Measurements from ENCODE around the gene STUM.
"Not testable (repeated sequence)": the region's sequence is repeated elsewhere in the genome, so short reads cannot be mapped to it uniquely, and the experiment has no call there.

STUM gene

DNA sequence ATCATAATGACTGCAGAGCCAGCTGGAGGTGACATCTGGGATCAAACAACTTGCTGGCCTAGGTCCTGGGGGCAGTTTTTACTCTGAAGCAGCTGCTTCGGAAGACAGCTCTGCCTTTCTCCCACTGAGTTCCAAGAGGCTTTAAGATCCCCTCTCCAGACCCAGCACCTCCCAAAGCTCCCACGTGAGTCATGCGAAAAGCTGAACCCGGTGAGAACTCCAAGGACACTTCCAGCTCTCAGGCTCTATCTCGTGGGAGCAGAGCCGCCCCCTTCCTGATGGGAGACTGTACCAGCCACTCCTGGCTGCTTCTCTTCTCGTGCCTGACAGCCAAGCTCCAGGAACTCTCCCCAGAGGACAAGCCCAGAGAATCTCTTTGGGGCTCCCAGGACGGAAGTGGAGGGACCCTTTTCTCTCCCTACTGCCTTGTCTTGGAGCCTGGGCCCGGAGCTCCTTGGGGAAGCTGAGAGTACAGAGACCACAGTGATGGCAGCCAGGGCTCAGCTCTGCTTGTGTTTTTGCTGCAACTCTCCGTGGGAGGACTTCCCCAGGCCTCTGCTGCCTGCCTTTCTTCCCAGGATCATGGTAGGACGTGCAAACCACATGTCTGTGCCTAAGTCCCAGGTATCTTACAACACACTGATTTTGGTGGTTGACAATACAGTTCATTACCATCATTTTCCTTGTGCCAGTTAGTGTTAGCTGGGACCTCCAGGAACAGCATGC is 40.6 kb downstream of the STUM start:
- no peak for DNase-seq
- TF ChIP-seq POLR2A (IDR thresholded peaks at IDR 0.05; ENCODE audit: low read length): no peak
- TF ChIP-seq GATA1 (IDR thresholded peaks at IDR 0.05; ENCODE audit: low read depth, low read length): no peak

DNA sequence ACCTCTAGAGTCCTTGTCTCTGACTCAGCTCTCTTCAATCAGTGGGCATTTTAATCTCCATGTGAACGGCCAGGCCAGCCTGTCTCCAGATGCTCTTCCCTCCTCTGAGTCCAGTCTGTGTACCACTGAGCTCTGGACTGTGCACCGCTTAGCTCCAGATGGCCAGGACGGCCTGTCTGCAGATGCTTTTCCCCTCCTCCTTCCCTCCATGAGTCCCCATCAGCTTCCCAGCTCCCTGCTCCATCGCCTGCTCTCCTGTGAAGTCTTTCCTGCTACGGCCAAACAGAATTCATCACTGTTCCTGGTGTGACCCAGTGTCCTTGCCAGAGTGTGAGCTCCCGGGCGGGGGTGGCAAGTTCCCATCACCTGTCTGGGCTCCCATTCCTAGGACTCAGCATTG is 42.0 kb downstream of the STUM start:
- TF ChIP-seq GATA1 (IDR thresholded peaks at IDR 0.05; ENCODE audit: low read depth, low read length) (no peak), POLR2A (IDR thresholded peaks at IDR 0.05; ENCODE audit: low read length) (no peak)
- no peak for DNase-seq

- TF ChIP-seq GATA1 (IDR thresholded peaks at IDR 0.05; ENCODE audit: low read depth, low read length) (no peak), POLR2A (IDR thresholded peaks at IDR 0.05; ENCODE audit: low read length) (no peak)
- no peak for DNase-seq
Observed at GRCh38 chr1:226593541-226593940, 45.0 kb downstream of the STUM start.

GRCh38 chr1:226596531-226597165 is 48.1 kb downstream of the STUM start:
- TF ChIP-seq GATA1 (IDR thresholded peaks at IDR 0.05; ENCODE audit: low read depth, low read length): no peak
- no peak for TF ChIP-seq POLR2A (IDR thresholded peaks at IDR 0.05; ENCODE audit: low read length)
- DNase-seq: no peak

GRCh38 chr1:226597616-226598454 is 49.3 kb downstream of the STUM start:
- DNase-seq: no peak
- TF ChIP-seq GATA1 (IDR thresholded peaks at IDR 0.05; ENCODE audit: low read depth, low read length) (no peak), POLR2A (IDR thresholded peaks at IDR 0.05; ENCODE audit: low read length) (no peak)

- no peak for DNase-seq
Observed at GRCh38 chr1:226598455-226598849, 49.9 kb downstream of the STUM start.

GRCh38 chr1:226598955-226599354 is 50.4 kb downstream of the STUM start:
- DNase-seq: not testable (repeated sequence)

More at GRCh38 chr1:226598455-226598849, 49.9 kb downstream of the STUM start:
- TF ChIP-seq GATA1 (IDR thresholded peaks at IDR 0.05; ENCODE audit: low read depth, low read length): no peak
- TF ChIP-seq POLR2A (IDR thresholded peaks at IDR 0.05; ENCODE audit: low read length): no peak

DNA sequence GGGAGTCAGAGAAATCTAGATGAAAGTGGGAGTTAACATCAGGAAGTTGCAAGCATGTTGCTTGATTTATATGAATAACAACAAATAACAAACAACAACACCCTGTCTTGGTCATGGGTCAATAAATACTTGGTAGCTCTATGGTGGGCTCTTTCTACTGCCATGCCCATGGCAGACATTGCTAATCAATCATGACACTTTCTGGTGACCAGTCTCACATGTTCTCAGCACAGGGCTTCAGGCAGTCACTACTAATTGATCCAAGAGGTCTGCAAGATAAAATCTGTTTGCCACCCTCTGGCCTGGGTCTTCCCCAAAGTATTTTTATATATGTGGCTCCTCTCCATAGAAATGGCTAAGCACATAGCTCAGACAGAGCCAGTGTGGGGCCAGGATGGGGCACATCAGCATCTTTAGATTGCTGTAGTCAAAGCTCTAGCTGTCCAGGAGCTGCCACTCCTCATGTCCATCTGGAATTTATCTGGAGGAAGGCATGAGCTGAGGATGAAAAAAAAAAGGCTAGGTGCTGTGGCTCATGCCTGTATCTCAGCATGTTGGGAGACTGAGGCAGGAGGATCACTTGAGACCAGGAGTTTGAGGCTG is 51.2 kb downstream of the STUM start:
- TF ChIP-seq GATA1 (IDR thresholded peaks at IDR 0.05; ENCODE audit: low read depth, low read length): no peak
- DNase-seq: no peak

DNA sequence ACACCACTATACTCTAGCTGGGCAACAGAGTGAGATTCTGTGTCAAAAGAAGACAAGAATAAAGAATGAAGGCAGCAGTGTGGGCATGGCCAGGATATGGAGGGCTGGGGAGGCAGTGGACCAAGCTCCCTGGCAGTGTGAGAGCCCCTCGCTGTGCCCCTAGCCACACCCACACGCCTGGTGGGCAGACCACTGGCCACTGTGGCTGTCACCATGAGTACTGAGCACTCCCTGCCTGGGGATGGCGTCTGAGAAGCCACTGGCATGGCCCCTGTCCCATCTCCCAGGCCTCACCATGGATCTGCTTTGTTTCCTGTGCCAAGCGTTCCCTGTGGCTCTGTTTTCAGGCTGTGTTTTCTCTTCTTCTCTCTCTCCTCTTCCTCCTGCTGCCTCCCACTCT is 51.7 kb downstream of the STUM start:
- DNase-seq: no peak
- TF ChIP-seq POLR2A (IDR thresholded peaks at IDR 0.05; ENCODE audit: low read length) (no peak), GATA1 (IDR thresholded peaks at IDR 0.05; ENCODE audit: low read depth, low read length) (no peak)

DNA sequence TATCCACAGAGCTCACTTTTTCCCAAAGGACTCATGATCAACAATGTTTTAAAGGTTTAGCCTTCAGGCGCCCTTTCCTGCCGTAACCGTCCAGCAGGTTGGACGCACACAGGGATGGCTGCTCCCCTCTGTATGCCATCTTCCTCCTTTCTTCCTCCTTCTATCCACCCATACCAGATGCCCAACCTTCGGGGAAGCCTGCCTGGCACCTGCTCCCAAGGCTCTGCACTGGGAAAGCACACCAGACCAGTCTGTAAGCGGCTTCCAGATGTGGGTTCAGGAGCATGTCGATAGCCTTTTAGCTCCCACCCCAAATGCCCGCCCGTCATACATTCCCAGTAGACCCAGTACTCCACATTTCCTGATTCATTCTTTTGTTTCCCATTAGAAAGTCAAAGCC is 52.9 kb downstream of the STUM start:
- no peak for DNase-seq
- TF ChIP-seq POLR2A (IDR thresholded peaks at IDR 0.05; ENCODE audit: low read length) (no peak), GATA1 (IDR thresholded peaks at IDR 0.05; ENCODE audit: low read depth, low read length) (no peak)

GRCh38 chr1:226602186-226603021 is 53.8 kb downstream of the STUM start:
- DNase-seq: no peak
- TF ChIP-seq POLR2A (IDR thresholded peaks at IDR 0.05; ENCODE audit: low read length): no peak
- TF ChIP-seq GATA1 (IDR thresholded peaks at IDR 0.05; ENCODE audit: low read depth, low read length): no peak

GRCh38 chr1:226603022-226603857 is 54.7 kb downstream of the STUM start:
- TF ChIP-seq GATA1 (IDR thresholded peaks at IDR 0.05; ENCODE audit: low read depth, low read length) (no peak), POLR2A (IDR thresholded peaks at IDR 0.05; ENCODE audit: low read length) (no peak)
- no peak for DNase-seq

All from erythroblast (primary cell).